Measurements from ENCODE around the gene SLC5A10.
"Not testable (repeated sequence)": the region's sequence is repeated elsewhere in the genome, so short reads cannot be mapped to it uniquely, and the experiment has no call there.

The SLC5A10 gene

GRCh38 chr17:18948476-18949006, 3.4 kb upstream of the SLC5A10 start:
- DNase-seq: no peak

GRCh38 chr17:18949566-18949965, 2.4 kb upstream of the SLC5A10 start:
- DNase-seq: no peak

GRCh38 chr17:18950346-18950745, 1.6 kb upstream of the SLC5A10 start:
- DNase-seq: no peak

GRCh38 chr17:18950944-18951905, 740 bp upstream of the SLC5A10 start:
- no peak for DNase-seq

- DNase-seq: no peak
Observed at GRCh38 chr17:18953231-18953728, 1.3 kb downstream of the SLC5A10 start.

- DNase-seq: no peak
Observed at GRCh38 chr17:18954321-18954720, 2.4 kb downstream of the SLC5A10 start.

GRCh38 chr17:18955009-18955408, 3.0 kb downstream of the SLC5A10 start:
- DNase-seq: no peak

- DNase-seq: not testable (repeated sequence)
Observed at GRCh38 chr17:18956021-18956420, 4.1 kb downstream of the SLC5A10 start.

- DNase-seq: no peak
Observed at GRCh38 chr17:18956581-18956980, 4.6 kb downstream of the SLC5A10 start.

GRCh38 chr17:18957831-18958230, 5.9 kb downstream of the SLC5A10 start:
- DNase-seq: no peak

GRCh38 chr17:18958611-18959010, 6.6 kb downstream of the SLC5A10 start:
- no peak for DNase-seq

- DNase-seq: no peak
Observed at GRCh38 chr17:18959071-18959844, 7.3 kb downstream of the SLC5A10 start.

GRCh38 chr17:18959845-18960240, 7.9 kb downstream of the SLC5A10 start:
- no peak for DNase-seq

- DNase-seq: no peak
Observed at GRCh38 chr17:18960241-18960665, 8.3 kb downstream of the SLC5A10 start.

GRCh38 chr17:18960803-18961511, 9.0 kb downstream of the SLC5A10 start:
- DNase-seq: peak; percentile 82

GRCh38 chr17:18961634-18962493, 9.9 kb downstream of the SLC5A10 start:
- DNase-seq: peak; percentile 29

GRCh38 chr17:18962494-18962815, 10.5 kb downstream of the SLC5A10 start:
- DNase-seq: no peak

- no peak for DNase-seq
Observed at GRCh38 chr17:18963126-18964017, 11.4 kb downstream of the SLC5A10 start.

GRCh38 chr17:18964018-18964351, 12.0 kb downstream of the SLC5A10 start:
- DNase-seq: no peak

- no peak for DNase-seq
Observed at GRCh38 chr17:18964550-18964949, 12.6 kb downstream of the SLC5A10 start.

Data from activated naive CD4-positive, alpha-beta T cell treated with Interleukin-2 at 50 U/mL for 16 hours (primary cell).